ENCODE data around the gene ACAD10. TPM values are rescaled to one million over a fixed set of nuclear protein-coding genes. Genes with fewer than 3 reads are reported as not detected.
"Not testable (repeated sequence)": the region's sequence is repeated elsewhere in the genome, so short reads cannot be mapped to it uniquely, and the experiment has no call there.

The ACAD10 gene
- total RNA-seq, 1 donor from 2014 or later, result 16.9 TPM

- FAIRE-seq, result no peak
- peaks cover 30% of the 10 kb centered on the region for H3K36me3 ChIP-seq (ENCODE audit: insufficient read depth, low read length)
These were observed 12.3 kb upstream of the ACAD10 start for GRCh38 chr12:111673503-111673902.

GRCh38 chr12:111677186-111677585, 8.7 kb upstream of the ACAD10 start:
- no peaks in the 10 kb centered on the region for H3K4me1 ChIP-seq (ENCODE audit: insufficient read depth, low read length)
- Mint-ChIP-seq H3K27me3 (ENCODE audit: low read depth, unreplicated experiment) (no peaks in the 10 kb centered on the region), H3K4me3 (ENCODE audit: unreplicated experiment) (no peak overlapping the region), H3K4me1 (ENCODE audit: low read depth, unreplicated experiment) (no peaks in the 10 kb centered on the region), H3K36me3 (ENCODE audit: low read depth, unreplicated experiment) (peaks cover 3% of the 10 kb centered on the region), H3K27ac (ENCODE audit: unreplicated experiment) (no peak overlapping the region), H3K9me3 (ENCODE audit: unreplicated experiment) (no peaks in the 10 kb centered on the region)
- peaks cover 36% of the 10 kb centered on the region for H4K20me1 ChIP-seq (ENCODE audit: insufficient read depth, low read length)
- no peak overlapping the region for H3K27ac ChIP-seq (ENCODE audit: low read depth, low read length)
- H3K4me2 ChIP-seq (ENCODE audit: low read length), result no peak overlapping the region
- H3K4me3 ChIP-seq (ENCODE audit: insufficient read depth, low read depth, low read length), result no peak overlapping the region
- H2AFZ ChIP-seq (ENCODE audit: low read depth, low read length), result no peak overlapping the region
- H3K27me3 ChIP-seq (ENCODE audit: insufficient read depth, low read length), result no peaks in the 10 kb centered on the region
- H3K79me2 ChIP-seq (ENCODE audit: insufficient read depth, low read length), result peaks cover 4% of the 10 kb centered on the region
- DNase-seq (ENCODE audit: low read depth) (no peak), FAIRE-seq (no peak)
- TF ChIP-seq EZH2 (IDR thresholded peaks at IDR 0.05; ENCODE audit: insufficient read depth, low read length), result no peak
- no peak for TF ChIP-seq CTCF (IDR thresholded peaks at IDR 0.05; ENCODE audit: insufficient read depth, low read depth, low read length)
- no peaks in the 10 kb centered on the region for H3K9me3 ChIP-seq (ENCODE audit: insufficient read depth, low read depth, low read length)
- H3K36me3 ChIP-seq (ENCODE audit: insufficient read depth, low read length), result peaks cover 30% of the 10 kb centered on the region
- no peak overlapping the region for H3K9ac ChIP-seq (ENCODE audit: low read length)

More at GRCh38 chr12:111673503-111673902, 12.3 kb upstream of the ACAD10 start:
- Histone ChIP-seq H3K27ac (ENCODE audit: low read depth, low read length) (no peak overlapping the region), H3K9me3 (ENCODE audit: insufficient read depth, low read depth, low read length) (no peaks in the 10 kb centered on the region), H3K4me3 (ENCODE audit: insufficient read depth, low read depth, low read length) (no peak overlapping the region), H3K4me2 (ENCODE audit: low read length) (no peak overlapping the region), H3K27me3 (ENCODE audit: insufficient read depth, low read length) (no peaks in the 10 kb centered on the region), H3K9ac (ENCODE audit: low read length) (no peak overlapping the region), H4K20me1 (ENCODE audit: insufficient read depth, low read length) (peaks cover 36% of the 10 kb centered on the region), H3K79me2 (ENCODE audit: insufficient read depth, low read length) (no peaks in the 10 kb centered on the region), H2AFZ (ENCODE audit: low read depth, low read length) (no peak overlapping the region), H3K4me1 (ENCODE audit: insufficient read depth, low read length) (no peaks in the 10 kb centered on the region)
- no peaks in the 10 kb centered on the region for H3K27me3 Mint-ChIP-seq (ENCODE audit: low read depth, unreplicated experiment)
- no peak for DNase-seq (ENCODE audit: low read depth)
- H3K36me3 Mint-ChIP-seq (ENCODE audit: low read depth, unreplicated experiment), result peaks cover 3% of the 10 kb centered on the region
- no peaks in the 10 kb centered on the region for H3K4me1 Mint-ChIP-seq (ENCODE audit: low read depth, unreplicated experiment)
- no peak overlapping the region for H3K4me3 Mint-ChIP-seq (ENCODE audit: unreplicated experiment)
- no peak for TF ChIP-seq EZH2 (IDR thresholded peaks at IDR 0.05; ENCODE audit: insufficient read depth, low read length)
- peak; percentile 27 for TF ChIP-seq CTCF (IDR thresholded peaks at IDR 0.05; ENCODE audit: insufficient read depth, low read depth, low read length)
- H3K27ac Mint-ChIP-seq (ENCODE audit: unreplicated experiment), result no peak overlapping the region
- no peaks in the 10 kb centered on the region for H3K9me3 Mint-ChIP-seq (ENCODE audit: unreplicated experiment)

- peak overlapping the region; percentile 99 for H3K4me3 Mint-ChIP-seq (ENCODE audit: unreplicated experiment)
- Histone ChIP-seq H3K36me3 (ENCODE audit: insufficient read depth, low read length) (peaks cover 13% of the 10 kb centered on the region), H3K27ac (ENCODE audit: low read depth, low read length) (peak overlapping the region; percentile 76), H3K79me2 (ENCODE audit: insufficient read depth, low read length) (peaks cover 53% of the 10 kb centered on the region), H3K9ac (ENCODE audit: low read length) (peak overlapping the region; percentile 95), H2AFZ (ENCODE audit: low read depth, low read length) (peak overlapping the region; percentile 95), H3K4me1 (ENCODE audit: insufficient read depth, low read length) (peaks cover 18% of the 10 kb centered on the region), H3K4me3 (ENCODE audit: insufficient read depth, low read depth, low read length) (peak overlapping the region; percentile 99), H4K20me1 (ENCODE audit: insufficient read depth, low read length) (peaks cover 23% of the 10 kb centered on the region), H3K4me2 (ENCODE audit: low read length) (peak overlapping the region; percentile 98)
- not testable (repeated sequence) for DNase-seq (ENCODE audit: low read depth); H3K27me3 Mint-ChIP-seq (ENCODE audit: low read depth, unreplicated experiment); FAIRE-seq; H3K9me3 ChIP-seq (ENCODE audit: insufficient read depth, low read depth, low read length); H3K36me3 Mint-ChIP-seq (ENCODE audit: low read depth, unreplicated experiment); H3K27me3 ChIP-seq (ENCODE audit: insufficient read depth, low read length); H3K9me3 Mint-ChIP-seq (ENCODE audit: unreplicated experiment)
- peaks cover 14% of the 10 kb centered on the region for H3K4me1 Mint-ChIP-seq (ENCODE audit: low read depth, unreplicated experiment)
- H3K27ac Mint-ChIP-seq (ENCODE audit: unreplicated experiment), result peak overlapping the region; percentile 96
These were observed 1.2 kb upstream of the ACAD10 start for GRCh38 chr12:111684485-111685198.
